Activated naive CD4-positive, alpha-beta T cell treated with anti-CD3 and anti-CD28 coated beads, Interleukin-2, amount 10 ng/mL, durations not matched to agents 7 days and 5 days (primary cell): ENCODE data around the gene CDC123.
"Not testable (repeated sequence)": the region's sequence is repeated elsewhere in the genome, so short reads cannot be mapped to it uniquely, and the experiment has no call there.

ENCODE experiments used
- CTCF ChIA-PET: fragments of 350-600 bp; sonication (Branson Sonifier 250); formaldehyde crosslinking; loops from one replicate; lab custom pipeline; 2021; ENCODE audit warnings: antibody characterized with exemption; lab: Charles Lee
- DNase-seq: peaks from one replicate; pipeline ENCODE4 v3.0.0-alpha.2; 2020
- H3K27ac Mint-ChIP-seq: one replicate; pipeline ENCODE4 v1.8.0; 2021; ENCODE audit warnings: mild to moderate bottlenecking, moderate library complexity, mixed read lengths
- H3K27me3 Mint-ChIP-seq: one replicate; pipeline ENCODE4 v1.8.0; 2021; ENCODE audit warnings: mild to moderate bottlenecking, mixed read lengths
- H3K36me3 Mint-ChIP-seq: one replicate; pipeline ENCODE4 v1.8.0; 2021; ENCODE audit warnings: mixed read lengths
- H3K4me1 Mint-ChIP-seq: one replicate; pipeline ENCODE4 v1.8.0; 2021; ENCODE audit warnings: mixed read lengths
- H3K4me3 Mint-ChIP-seq: one replicate; pipeline ENCODE4 v1.8.0; 2021; ENCODE audit warnings: mild to moderate bottlenecking, moderate library complexity, mixed read lengths
- H3K9me3 Mint-ChIP-seq: one replicate; pipeline ENCODE4 v1.8.0; 2021; ENCODE audit warnings: mixed read lengths

CDC123 gene

DNA sequence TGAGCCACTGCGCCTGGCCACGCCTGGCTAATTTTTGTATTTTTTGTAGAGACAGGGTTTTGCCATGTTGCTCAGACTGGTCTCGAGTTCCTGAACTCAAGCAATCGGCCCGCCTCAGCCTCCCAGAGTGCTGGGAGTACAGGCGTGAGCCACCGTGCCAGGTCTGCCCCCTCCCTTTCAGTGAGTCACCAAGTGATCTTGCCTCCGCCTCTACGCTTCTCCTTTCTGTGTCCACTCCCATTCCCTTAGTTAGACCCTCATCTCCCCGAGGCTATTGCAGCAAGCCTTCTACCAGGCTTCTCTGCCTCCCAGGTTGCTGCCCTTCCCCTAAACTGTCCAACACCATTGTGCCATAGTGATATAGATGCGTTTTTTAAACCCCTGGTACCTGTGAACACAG lies 32.9 kb downstream of the CDC123 start:
- Mint-ChIP-seq H3K27ac (no peak overlapping the region), H3K9me3 (peaks cover 2% of the 10 kb centered on the region), H3K27me3 (no peaks in the 10 kb centered on the region), H3K36me3 (peaks cover 52% of the 10 kb centered on the region), H3K4me1 (no peaks in the 10 kb centered on the region), H3K4me3 (no peak overlapping the region)
- no peak for DNase-seq
- CTCF ChIA-PET, result interaction anchor here (1.0 kb wide), 1 partner anchor 9 kb away, joined by 3 read pairs; no protein-coding TSS in a partner anchor

DNA sequence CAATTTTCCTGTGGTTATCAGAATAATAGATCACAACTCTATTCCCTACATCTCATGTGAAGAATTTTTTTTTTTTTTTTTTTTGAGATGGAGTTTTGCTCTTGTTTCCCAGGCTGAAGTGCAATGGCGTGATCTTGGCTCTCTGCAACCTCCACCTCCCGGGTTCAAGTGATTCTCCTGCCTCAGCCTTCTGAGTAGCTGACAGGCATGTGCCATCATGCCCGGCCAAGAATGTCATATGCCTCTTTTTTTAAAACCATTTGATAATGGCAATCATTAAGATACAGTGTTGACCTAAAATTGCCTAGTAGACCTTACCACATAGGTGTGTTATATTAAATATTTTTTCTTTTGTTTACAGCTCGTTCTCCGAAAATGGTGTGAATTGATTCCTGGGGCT lies 38.7 kb downstream of the CDC123 start:
- H3K27me3 Mint-ChIP-seq, H3K27ac Mint-ChIP-seq, H3K4me3 Mint-ChIP-seq, H3K4me1 Mint-ChIP-seq, H3K9me3 Mint-ChIP-seq, DNase-seq: not testable (repeated sequence)
- CTCF ChIA-PET, result interaction anchor here (0.6 kb wide), 1 partner anchor 23 kb away, joined by 3 read pairs; no protein-coding TSS in a partner anchor
- H3K36me3 Mint-ChIP-seq, result peaks cover 44% of the 10 kb centered on the region

DNA sequence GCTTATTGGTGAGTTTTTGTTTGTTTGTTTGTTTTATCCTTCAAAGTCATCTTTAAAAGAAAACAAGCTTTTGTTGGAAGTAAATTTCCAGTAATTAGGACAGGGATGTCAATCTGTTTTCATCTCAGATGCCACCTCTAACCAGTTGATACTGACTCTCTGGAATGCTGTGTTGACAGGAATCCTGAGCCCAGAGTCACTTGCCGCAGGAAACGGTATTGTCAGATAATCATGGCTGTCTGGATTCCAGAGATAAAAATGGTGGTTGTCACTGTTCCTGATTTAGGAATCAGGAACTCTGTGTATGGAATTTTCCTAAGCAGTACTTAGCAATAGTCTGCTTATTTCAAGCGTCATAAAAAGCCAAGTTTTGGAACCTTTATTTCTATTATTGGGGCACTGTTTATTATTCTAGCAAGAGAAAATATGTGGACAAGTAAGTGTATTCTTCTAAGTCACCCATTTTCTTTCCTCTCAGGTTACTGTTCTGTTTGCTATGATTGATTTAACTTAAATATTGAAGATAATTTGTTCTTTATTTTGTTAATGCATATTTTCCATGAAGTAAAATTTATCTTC lies 39.2 kb downstream of the CDC123 start:
- no peaks in the 10 kb centered on the region for H3K4me1 Mint-ChIP-seq
- CTCF ChIA-PET, result interaction anchor here (0.6 kb wide), 1 partner anchor 22 kb away, joined by 3 read pairs; no protein-coding TSS in a partner anchor
- H3K27me3 Mint-ChIP-seq, result no peaks in the 10 kb centered on the region
- H3K9me3 Mint-ChIP-seq, result no peaks in the 10 kb centered on the region
- no peak overlapping the region for H3K4me3 Mint-ChIP-seq
- DNase-seq, result no peak
- peaks cover 46% of the 10 kb centered on the region for H3K36me3 Mint-ChIP-seq
- no peak overlapping the region for H3K27ac Mint-ChIP-seq

DNA sequence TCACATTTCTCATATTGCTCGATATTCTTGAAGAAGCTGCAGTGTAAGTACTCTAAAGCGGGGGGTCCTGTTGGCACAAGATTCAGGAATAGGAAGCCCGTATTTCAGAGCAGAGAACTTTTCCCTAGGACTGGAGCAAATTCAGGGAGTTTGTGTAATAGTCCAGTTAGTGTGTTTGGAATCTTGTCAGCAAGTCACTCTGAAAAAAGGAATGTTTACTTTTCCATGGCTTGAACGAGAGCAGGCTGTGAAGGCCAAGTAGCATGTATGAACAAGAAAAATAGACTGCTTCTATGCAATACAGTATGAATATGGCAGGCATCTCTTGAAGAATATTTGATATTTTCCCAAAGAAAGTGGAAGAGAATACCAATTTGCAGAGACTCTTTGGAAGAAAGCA lies 39.8 kb downstream of the CDC123 start:
- H3K4me3 Mint-ChIP-seq, result no peak overlapping the region
- H3K27me3 Mint-ChIP-seq, result no peaks in the 10 kb centered on the region
- no peak for DNase-seq
- peaks cover 47% of the 10 kb centered on the region for H3K36me3 Mint-ChIP-seq
- no peaks in the 10 kb centered on the region for H3K9me3 Mint-ChIP-seq
- H3K27ac Mint-ChIP-seq, result no peak overlapping the region
- no peaks in the 10 kb centered on the region for H3K4me1 Mint-ChIP-seq
- CTCF ChIA-PET, result no interaction called here

DNA sequence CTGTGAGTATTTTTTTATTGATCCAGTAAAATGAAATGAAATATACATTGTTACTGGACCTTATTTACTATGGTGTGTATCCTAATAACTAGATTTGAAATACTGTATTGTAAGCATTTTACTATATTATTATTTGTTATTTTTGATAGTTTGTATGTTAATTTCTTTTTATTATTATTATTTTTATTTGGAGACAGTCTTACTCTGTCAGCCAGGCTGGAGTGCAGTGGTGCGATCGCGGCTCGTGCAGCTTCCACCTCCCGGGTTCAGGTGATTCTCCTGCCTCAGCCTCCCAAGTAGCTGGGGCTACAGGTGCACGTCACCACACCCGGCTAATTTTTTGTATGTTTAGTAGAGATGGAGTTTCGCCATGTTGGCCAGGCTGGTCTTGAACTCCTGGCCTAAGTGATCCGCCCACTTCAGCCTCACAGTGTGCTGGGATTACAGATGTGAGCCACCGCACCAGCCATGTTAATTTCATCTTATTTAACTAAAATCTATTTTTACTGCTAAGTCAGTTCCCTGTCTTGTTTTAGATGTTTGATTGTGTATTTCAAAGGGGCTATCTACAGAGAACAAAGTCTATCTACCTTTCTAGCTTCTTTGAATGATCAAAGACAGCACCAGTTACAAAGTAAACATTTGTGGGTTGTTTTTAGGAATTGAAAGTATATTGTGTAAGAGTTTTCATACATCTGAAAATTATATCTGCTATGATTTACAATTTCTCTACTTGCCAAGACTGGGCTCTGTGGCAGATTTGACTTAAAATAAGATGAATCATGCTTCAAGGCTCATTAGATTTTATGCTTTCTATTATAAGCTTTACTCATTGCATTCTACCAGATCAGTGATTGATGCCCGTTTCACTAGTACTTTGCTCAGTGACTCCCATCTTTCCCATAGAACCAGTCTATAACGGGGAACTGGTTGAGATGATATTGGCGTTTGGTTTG lies 41.6 kb downstream of the CDC123 start:
- Mint-ChIP-seq H3K9me3 (no peaks in the 10 kb centered on the region), H3K4me1 (peaks cover 10% of the 10 kb centered on the region), H3K36me3 (peaks cover 54% of the 10 kb centered on the region), H3K27me3 (no peaks in the 10 kb centered on the region), H3K4me3 (no peak overlapping the region), H3K27ac (no peak overlapping the region)
- DNase-seq, result no peak
- CTCF ChIA-PET, result no interaction called here

DNA sequence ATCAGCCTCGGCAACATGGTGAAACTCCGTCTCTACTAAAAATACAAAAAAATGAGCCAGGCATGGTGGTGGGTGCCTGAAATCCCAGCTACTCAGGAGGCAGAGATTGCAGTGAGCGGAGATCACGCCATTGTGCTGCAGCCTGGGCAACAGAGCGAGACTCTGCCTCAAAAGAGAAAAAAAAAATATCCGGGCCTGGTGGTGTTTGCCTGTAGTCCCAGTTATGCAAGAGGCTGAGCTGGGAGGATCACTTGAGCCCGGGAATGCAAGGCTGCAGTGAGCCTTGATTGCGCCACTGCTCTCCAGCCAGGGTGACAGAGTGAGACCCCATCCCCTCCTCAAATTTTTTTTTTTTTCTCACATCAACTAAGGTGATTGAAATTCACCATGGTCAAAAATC lies 42.8 kb downstream of the CDC123 start:
- Mint-ChIP-seq H3K27ac (no peak overlapping the region), H3K4me3 (no peak overlapping the region), H3K36me3 (peaks cover 55% of the 10 kb centered on the region), H3K27me3 (no peaks in the 10 kb centered on the region), H3K9me3 (no peaks in the 10 kb centered on the region), H3K4me1 (peaks cover 10% of the 10 kb centered on the region)
- no peak for DNase-seq
- CTCF ChIA-PET, result no interaction called here

DNA sequence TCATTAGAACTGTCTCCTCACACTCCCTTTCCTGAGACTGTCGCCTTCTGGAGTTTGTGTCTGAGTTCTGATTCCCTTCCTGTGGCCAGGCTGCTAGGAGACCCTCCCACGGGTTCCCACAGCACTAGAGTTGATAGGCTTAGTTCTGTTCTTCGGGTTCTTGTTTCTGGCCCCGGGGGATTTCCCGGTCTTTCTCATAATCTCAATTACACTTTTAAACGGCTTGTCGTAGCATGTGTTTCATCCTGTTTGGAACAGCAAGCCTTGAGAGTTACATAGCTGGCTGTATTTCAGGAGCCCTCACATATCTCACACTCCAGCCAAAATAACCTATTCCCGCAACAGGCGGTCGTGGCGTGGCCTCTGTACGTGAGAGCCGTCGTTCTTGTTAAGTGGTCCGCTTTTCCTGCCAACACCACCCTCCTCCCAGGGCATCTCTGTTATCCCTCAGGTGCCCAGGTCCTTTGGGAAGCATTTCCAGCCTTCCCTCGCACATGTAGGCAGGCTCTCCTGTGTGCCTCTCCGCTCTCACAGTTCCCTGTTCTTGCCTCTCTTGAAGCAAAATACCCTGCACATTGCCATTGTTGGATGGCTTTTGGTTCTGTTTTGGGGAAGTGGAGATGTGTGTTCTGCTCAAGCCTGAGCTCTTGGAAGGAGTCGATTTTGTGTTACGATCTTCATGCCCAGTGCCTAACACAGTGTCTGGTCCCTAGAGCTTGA lies 46.0 kb downstream of the CDC123 start:
- Mint-ChIP-seq H3K27ac (no peak overlapping the region), H3K4me3 (no peak overlapping the region), H3K27me3 (no peaks in the 10 kb centered on the region), H3K36me3 (peaks cover 52% of the 10 kb centered on the region), H3K9me3 (no peaks in the 10 kb centered on the region), H3K4me1 (peaks cover 10% of the 10 kb centered on the region)
- DNase-seq, result no peak
- CTCF ChIA-PET, result interaction anchor here (1.0 kb wide), 1 partner anchor 28 kb away, joined by 3 read pairs; no protein-coding TSS in a partner anchor

DNA sequence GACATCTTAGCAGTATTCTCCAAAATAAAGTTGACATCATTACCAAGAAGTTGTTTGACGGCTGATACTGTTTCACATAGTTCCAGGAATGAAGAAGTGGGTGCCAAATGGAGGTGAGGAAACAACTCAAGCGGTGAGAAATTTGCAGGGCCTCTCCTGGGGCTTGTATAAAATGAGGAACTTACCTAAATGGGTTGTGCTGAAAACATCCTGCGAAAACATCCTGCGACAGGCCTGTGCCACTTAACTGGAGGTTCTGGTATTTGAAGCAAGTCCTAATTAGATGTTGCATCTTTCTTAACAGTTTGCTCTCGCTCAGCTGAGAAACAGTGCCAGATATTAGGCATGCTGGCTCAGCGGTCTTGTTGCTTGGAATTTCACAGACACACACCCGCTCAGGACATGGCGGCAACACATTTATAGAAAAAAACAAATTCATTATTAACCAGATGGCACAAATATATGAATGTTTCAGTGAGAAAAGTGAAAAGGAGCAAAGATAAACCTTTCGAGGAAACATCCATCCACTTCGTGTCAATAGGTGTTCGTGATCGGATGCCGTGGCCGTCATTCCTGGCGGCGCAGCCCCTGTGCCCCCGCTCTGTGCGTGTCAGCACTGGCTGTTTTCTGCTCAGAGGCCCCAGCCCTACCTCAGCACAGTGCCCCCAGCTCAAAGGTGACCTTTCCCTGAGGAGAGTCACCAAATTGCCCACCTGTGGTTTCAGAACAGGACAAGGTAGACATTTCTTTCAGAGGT lies 48.1 kb downstream of the CDC123 start:
- CTCF ChIA-PET, result no interaction called here
- Mint-ChIP-seq H3K36me3 (peaks cover 47% of the 10 kb centered on the region), H3K9me3 (no peaks in the 10 kb centered on the region), H3K27ac (no peak overlapping the region), H3K4me1 (peaks cover 10% of the 10 kb centered on the region), H3K4me3 (no peak overlapping the region), H3K27me3 (no peaks in the 10 kb centered on the region)
- DNase-seq, result no peak

DNA sequence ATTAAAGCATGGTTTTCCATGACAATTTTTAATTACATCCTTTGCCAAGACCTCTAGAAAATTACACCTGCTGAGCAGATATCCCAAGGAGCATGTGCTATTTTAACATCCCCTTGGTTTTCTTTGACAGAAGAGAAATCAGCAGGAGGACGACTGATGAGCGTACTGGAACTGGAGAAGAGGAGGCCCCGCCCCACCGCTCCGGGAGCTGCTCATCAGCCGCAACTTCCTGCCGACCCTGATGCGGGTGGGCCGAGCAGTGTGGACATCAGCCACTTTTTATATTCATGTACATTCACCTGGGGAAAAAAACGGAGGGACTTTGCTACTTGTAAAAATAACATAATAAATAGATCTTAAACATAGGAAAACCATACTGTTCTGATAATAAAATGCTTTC lies 54.2 kb downstream of the CDC123 start:
- Mint-ChIP-seq H3K36me3 (peaks cover 26% of the 10 kb centered on the region), H3K27ac (no peak overlapping the region), H3K4me1 (no peaks in the 10 kb centered on the region), H3K27me3 (no peaks in the 10 kb centered on the region), H3K9me3 (no peaks in the 10 kb centered on the region), H3K4me3 (no peak overlapping the region)
- no peak for DNase-seq
- CTCF ChIA-PET, result interaction anchor here (0.9 to 1.9 kb wide), 2 partner anchors 14 to 406 kb away, joined by 4 read pairs; no protein-coding TSS in a partner anchor

DNA sequence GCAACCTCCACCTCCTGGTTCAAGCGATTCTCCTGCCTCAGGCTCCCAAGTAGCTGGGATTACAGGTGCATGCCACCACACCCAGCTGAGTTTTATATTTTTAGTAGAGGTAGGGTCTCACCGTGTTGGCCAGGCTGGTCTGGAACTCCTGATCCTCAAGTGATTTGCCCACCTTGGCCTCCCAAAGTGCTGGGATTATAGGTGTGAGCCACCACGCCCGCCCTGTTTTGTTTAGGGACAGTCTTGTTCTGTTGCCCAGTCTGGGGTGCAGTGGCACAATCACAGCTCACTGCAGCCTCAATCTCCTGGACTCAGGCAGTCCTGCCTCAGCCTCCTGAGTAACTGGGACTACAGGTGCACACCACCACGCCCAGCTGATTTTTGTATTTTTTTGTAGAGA lies 54.7 kb downstream of the CDC123 start:
- not testable (repeated sequence) for H3K27me3 Mint-ChIP-seq, H3K4me3 Mint-ChIP-seq, H3K27ac Mint-ChIP-seq, DNase-seq, H3K4me1 Mint-ChIP-seq, H3K9me3 Mint-ChIP-seq
- H3K36me3 Mint-ChIP-seq, result peaks cover 26% of the 10 kb centered on the region
- CTCF ChIA-PET, result interaction anchor here (0.7 to 1.9 kb wide), 3 partner anchors 14 to 463 kb away, joined by 3 to 4 read pairs (median 4); no protein-coding TSS in a partner anchor

DNA sequence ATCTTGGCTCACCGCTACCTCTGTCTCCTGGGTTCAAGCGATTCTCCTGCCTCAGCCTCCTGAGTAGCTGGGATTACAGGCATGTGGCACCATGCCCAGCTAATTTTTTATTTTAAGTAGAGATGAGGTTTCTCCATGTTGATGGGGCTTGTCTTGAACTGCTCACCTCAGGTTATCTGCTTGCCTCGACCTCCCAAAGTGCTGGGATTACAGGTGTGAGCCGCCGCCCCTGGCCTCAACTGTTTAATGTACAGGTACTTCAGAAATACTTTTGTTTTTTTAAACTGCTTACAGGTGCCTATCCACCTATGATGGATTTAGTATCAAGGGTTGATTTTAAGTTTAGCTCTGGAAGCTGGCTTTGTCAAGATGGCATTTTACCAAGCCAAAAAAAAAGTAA lies 55.6 kb downstream of the CDC123 start:
- Mint-ChIP-seq H3K36me3 (peaks cover 22% of the 10 kb centered on the region), H3K4me1 (no peaks in the 10 kb centered on the region), H3K27ac (no peak overlapping the region), H3K27me3 (no peaks in the 10 kb centered on the region), H3K9me3 (no peaks in the 10 kb centered on the region), H3K4me3 (no peak overlapping the region)
- DNase-seq, result no peak
- CTCF ChIA-PET, result interaction anchor here (1.5 to 1.9 kb wide), 2 partner anchors 13 to 405 kb away, joined by 3 to 4 read pairs; no protein-coding TSS in a partner anchor

DNA sequence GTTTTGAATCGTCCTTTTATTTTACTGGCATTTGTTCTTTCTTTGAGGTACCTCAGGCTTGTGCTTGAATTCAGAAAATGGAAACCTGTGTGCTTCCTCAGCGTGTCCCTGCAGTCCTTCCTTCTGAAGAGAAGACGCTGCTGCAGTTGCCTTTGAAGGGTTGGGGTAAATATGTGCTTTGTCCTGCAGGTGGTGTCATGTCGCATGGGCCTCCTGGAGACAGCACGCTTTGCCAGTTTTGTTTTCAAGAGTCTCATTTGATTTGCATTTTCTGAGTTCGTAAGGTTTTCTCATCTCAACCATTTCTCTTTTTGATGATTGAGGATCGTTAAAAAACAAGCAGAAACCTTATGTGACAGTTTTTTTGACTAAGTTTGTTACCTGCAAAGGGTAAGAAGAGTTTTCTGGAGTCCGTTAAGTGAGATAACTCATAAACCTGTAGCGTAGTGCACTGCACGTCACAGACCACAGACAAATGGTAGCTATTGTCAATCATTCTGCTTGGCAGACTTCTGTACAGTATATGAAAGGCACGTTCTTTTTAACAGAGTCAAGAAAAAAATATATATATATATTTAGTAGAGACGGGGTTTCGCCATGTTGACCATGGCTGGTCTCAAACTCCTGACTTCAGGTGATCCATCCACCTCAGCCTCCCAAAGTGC lies 57.0 kb downstream of the CDC123 start:
- H3K36me3 Mint-ChIP-seq, result peaks cover 15% of the 10 kb centered on the region
- DNase-seq, result peak; percentile 38
- no peaks in the 10 kb centered on the region for H3K4me1 Mint-ChIP-seq
- no peaks in the 10 kb centered on the region for H3K27me3 Mint-ChIP-seq
- no peak overlapping the region for H3K27ac Mint-ChIP-seq
- CTCF ChIA-PET, result interaction anchor here (0.7 to 1.5 kb wide), 2 partner anchors 12 to 380 kb away, joined by 3 read pairs; no protein-coding TSS in a partner anchor
- no peak overlapping the region for H3K4me3 Mint-ChIP-seq
- no peaks in the 10 kb centered on the region for H3K9me3 Mint-ChIP-seq

DNA sequence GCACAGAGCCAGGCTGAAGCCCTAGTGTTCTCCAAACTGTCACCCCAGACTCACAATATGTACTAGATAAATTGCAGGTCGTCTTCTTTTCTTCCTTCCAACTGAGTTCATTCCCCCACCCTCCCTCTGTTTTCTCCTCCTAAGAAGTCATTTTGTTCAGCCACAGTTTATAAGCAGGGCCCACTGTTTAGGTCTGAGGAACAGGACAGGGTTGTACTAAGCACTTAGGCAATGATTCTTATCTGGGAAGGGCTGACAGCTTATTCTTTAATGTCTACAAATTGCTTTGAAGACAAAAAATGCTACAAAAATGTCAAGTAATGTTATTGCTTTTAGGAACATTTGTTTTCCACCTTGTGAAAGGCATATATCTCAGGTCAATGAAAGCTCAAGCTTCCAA lies 59.1 kb downstream of the CDC123 start:
- no peaks in the 10 kb centered on the region for H3K4me1 Mint-ChIP-seq
- peaks cover 8% of the 10 kb centered on the region for H3K36me3 Mint-ChIP-seq
- no peaks in the 10 kb centered on the region for H3K27me3 Mint-ChIP-seq
- DNase-seq, result no peak
- no peak overlapping the region for H3K27ac Mint-ChIP-seq
- no peak overlapping the region for H3K4me3 Mint-ChIP-seq
- no peaks in the 10 kb centered on the region for H3K9me3 Mint-ChIP-seq
- CTCF ChIA-PET, result no interaction called here
